NCI-H524 treated with DMSO at 0.1 percent for 48 hours (cell line): ENCODE results near the gene REXO4.
A peak's percentile ranks its signal among the peaks of the same experiment; 100 is the strongest.
"Not testable (repeated sequence)": the region's sequence is repeated elsewhere in the genome, so short reads cannot be mapped to it uniquely, and the experiment has no call there.

ENCODE experiments used
- DNase-seq: peaks from one replicate; lab custom pipeline; 2025; lab: John Stamatoyannopoulos, UW

REXO4 gene

DNA sequence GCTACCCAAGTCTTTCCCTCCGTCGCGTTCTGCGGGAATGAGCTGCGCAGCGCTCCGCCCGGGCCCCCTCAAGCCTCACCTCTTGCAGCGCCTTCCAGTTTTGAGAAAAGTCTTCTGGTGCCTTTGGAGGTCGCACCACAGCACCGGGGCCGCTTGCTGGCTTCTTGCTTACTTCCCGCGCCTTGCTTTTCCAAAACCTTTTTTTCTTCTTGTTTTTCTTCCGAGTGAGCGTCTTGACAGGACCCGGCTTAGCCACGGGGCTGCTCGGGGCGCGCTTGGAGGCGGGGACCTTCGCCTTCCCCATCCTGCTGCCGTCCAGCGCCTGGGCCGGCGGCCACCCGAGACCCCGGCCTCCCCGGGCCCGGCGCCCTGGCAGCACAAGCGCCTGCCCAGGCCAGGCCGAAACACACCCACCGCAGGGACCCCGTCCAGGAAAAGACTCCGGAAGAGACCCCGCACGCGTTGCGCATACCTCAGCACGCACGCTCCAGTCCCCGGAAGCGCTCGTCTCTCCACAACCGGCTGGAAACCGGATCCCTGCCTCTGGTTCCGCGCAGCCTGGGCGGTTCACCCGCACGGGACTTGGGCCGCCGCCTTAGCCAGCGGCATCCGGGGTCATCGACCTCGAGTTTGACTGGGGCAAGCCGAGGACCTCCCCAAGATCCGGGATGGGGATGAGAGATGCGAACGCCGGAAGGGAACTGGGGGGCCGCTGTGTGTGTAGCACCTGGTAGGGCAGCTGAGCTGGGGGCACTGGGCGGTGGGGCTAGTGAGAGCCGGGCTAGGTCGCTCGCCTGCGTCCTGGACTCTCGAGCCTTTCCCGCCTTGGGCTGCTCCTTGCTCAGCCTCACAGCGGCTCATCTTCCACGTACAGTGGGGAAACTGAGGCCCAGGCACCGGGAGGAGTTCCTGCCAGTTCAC lies at the start of gene REXO4:
Gene REXO4 (minus strand): TSS at position 470 of the 921 bp plus-strand sequence. CDS start 166 bp downstream, at position 304.
- DNase-seq: peak; percentile 78

DNA sequence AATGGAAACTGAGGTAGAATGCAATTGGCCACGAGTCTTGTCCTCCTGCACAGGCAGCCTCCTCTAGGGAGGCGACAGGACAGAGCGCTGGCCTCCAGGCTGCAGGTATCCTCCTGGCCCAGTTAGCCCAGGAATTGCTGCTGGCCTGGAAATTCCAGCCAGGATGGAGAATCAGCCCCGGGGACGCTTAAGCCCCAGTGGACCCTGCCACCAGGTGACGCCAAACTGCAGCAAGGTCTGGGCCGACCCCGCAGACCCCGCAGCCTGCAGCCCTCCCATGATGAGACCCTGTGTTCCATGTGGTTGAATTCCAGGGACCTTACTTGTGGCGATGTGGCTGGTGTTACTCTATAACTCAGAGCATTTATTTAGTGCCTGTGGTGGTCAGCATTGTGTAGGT lies 49.3 kb upstream of the REXO4 start:
- DNase-seq: no peak

DNA sequence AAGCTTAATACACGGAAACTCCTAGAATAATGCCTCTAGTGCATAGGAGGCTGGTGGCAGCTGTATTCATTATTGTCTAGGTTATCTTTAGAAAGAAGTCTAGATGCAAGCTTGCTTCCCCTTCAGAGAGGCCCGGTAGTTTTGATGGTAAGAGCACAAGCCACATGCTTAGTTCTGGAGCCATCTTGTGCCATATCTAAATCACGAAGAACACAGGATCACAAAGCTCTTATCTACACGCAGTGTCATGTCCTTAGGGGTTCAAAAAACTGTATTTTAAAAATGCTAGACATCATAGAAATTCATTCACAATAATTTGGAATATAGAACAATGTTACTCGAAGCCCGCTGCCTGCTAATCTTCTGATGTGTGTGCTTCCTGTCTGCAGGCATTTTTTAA lies 48.2 kb upstream of the REXO4 start:
- DNase-seq: no peak

- DNase-seq: no peak
These were observed 46.8 kb upstream of the REXO4 start for GRCh38 chr9:133464638-133465037.

DNA sequence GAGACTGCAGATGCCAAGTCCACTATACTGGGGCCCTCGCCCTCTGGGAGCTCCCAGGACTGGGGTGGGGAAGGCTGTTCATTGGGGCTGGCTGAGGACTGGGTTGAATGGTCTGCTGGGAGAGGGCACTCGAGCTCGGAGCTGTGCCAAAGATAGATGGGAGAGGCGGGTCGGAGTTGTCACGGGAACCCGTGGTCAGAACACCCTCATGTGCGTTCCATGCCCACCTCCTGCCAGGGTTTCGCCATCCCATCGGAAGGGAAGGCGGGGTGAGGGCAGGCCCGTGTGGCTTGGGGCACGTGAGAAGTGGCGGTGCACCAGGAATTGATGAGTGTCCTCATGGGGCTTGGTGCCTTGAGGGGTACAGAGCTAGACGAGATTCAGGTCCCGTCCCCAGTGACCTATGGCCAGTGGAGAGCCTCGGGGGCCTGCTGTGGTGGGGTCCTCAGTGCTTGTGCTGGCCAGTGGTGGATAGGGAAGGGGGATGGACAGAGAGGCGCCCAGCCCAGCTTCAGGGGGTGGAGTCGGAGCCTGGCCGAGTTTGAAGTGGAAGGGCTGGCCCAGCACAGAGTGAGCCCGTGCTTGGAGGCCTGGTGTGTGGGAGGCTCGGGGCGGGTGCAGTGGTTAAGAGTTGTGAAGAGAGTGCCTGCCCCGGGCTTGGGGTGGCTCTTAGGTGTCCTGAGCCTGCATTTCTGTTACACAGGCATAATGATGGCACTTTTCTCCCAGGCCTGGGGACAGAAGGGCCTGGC lies 46.2 kb upstream of the REXO4 start:
- DNase-seq: no peak

- DNase-seq: no peak
These were observed 45.5 kb upstream of the REXO4 start for GRCh38 chr9:133463234-133463863.

- no peak for DNase-seq
These were observed 44.2 kb upstream of the REXO4 start for GRCh38 chr9:133461975-133462374.

- DNase-seq: peak; percentile 30
These were observed 42.8 kb upstream of the REXO4 start for GRCh38 chr9:133460405-133461175.

GRCh38 chr9:133459476-133460404 lies 41.9 kb upstream of the REXO4 start, which contains the start of gene CACFD1:
CACFD1 (plus strand) TSS chr9:133459978; CDS start chr9:133460067, 89 bp downstream.
- DNase-seq: peak; percentile 87

GRCh38 chr9:133458643-133459312 lies 41.0 kb upstream of the REXO4 start:
- DNase-seq: no peak

- DNase-seq: no peak
These were observed 39.9 kb upstream of the REXO4 start for GRCh38 chr9:133457748-133458147.

DNA sequence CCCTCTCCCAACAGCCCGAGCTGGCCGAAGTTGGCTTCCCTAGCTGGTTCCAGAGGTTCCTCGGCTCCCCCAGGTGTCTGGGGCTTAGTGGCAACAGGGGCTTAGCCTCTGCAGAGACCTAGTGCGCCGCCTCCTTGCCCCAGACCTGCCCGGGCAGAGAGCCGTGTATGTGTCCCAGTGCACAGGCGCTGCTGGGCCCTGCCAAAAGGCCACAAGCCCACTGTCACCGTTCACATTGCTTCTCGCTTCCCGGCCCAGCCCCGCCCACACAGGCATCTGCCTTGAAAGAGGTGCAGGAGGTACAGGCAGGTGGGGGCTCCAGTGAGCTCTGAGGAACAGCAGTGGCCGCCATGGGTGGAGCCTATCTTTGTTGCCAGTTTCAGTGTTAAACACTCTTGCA lies 39.4 kb upstream of the REXO4 start:
- DNase-seq: no peak

DNA sequence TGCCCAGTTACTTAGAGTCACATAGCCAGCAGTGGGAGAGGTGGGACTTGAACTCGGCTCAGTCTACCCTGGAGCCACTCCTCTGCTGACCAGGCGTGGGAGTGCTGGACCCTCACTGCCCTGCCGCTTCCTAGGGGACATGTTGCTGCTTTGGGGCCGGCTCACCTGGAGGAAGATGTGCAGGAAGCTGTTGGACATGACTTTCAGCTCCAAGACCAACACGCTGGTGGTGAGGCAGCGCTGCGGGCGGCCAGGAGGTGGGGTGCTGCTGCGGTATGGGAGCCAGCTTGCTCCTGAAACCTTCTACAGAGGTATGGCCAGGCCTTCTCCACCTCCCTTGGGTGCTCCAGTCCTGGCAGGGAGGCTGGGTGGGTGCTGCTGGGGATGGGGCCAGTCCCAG lies 38.6 kb upstream of the REXO4 start:
- DNase-seq: no peak

DNA sequence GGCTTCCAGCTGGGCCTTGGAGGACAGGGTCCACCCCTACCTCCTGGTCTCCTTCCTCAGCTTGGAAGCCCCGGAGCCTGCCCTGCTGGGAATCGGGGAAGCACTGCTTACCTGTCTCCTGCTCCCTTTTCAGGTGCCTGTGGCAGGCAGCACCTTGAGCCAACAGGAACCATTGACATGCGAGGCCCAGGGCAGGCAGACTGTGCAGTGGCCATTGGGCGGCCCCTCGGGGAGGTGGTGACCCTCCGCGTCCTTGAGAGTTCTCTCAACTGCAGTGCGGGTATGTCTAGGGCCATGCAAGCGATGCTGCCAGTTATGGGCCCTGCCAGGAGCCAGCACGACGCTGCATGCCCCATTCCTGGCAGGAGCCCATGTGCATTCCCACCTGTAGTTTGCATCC lies 38.1 kb upstream of the REXO4 start:
- DNase-seq: no peak

GRCh38 chr9:133454943-133455673 lies 37.3 kb upstream of the REXO4 start:
- no peak for DNase-seq

GRCh38 chr9:133454325-133454724 lies 36.5 kb upstream of the REXO4 start:
- DNase-seq: no peak

- DNase-seq: no peak
These were observed 35.8 kb upstream of the REXO4 start for GRCh38 chr9:133453651-133454050.

- DNase-seq: no peak
These were observed 34.8 kb upstream of the REXO4 start for GRCh38 chr9:133452562-133452961.

DNA sequence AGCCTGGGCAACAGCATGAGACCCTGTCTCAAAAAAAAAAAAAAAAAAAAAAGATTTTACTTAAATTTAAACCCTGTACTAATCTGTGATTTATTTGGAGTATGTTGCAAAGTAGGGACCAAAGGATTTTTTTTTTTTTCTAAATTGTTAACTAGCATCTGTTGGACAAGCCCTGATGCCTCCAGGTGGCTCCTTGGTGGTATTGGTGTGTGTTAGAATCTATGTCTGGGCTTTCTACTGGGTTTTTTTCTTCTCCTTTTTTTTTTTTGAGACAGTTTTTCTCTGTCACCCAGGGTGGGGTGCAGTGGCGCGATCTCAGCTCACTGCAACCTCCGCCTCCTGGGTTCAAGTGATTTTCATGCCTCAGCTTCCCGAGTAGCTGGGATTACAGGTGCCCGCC lies 34.1 kb upstream of the REXO4 start:
- DNase-seq: not testable (repeated sequence)
